Measurements from ENCODE around the gene LGR5.
"Not testable (repeated sequence)": the region's sequence is repeated elsewhere in the genome, so short reads cannot be mapped to it uniquely, and the experiment has no call there.

The LGR5 gene

DNA sequence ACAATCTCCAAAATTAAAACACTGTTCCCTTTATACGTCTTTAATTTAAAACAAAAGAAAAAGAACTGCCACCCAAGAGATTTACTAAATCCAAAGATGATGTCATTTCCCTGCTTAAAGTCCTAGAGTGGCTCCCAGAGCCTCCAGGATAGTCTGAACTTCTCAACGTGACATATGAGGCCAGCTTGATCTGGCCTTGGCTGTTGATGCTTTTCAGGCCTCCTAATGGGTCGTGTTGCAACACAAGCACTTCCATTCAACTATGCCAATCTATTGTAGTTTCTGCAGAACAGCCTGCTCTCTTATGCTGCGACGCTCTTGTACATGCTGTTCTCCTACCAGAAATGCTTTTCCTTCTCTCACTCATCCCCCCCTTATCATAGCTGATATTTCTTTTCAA is 35.7 kb downstream of the LGR5 start:
- no peak for DNase-seq (ENCODE audit: low read depth in 2 of 2)

DNA sequence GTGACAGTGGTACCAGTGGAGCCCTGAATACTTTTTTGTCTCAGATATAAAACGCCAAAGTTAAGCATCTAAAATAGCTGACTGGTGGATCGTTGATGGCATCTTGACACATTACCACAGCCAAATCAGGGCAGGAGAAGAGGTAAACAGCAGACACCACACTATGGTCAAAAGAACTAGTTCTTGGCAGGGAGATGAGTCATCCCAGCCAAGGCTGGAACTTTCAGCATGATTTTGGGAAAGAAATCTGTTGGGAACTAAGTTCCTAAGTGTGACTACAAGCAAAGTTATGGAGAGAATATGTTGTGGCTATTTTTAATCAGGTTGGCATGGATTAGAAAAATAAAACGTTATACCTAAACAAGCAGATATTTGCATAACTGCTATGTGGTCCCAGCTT is 36.9 kb downstream of the LGR5 start:
- DNase-seq (ENCODE audit: low read depth in 2 of 2): no peak

DNA sequence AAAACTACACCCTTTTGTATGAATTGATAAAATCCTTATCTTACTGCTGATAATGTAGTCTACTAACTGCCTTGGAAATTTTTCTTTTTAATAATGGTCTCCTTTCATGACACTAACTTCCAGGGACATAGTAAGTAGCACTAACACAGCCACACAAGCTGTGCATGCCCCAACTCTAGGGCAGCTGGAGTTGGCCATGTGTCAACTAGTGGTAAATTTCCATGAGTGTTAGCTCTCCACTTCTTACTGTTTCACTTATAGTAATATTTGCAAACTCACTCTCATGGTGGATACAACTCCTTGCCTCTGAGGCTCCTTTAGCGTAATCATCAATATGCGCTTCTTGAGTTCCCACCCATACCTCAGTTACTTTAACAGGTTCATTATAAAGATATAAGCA is 38.0 kb downstream of the LGR5 start:
- no peak for DNase-seq (ENCODE audit: low read depth in 2 of 2)

DNA sequence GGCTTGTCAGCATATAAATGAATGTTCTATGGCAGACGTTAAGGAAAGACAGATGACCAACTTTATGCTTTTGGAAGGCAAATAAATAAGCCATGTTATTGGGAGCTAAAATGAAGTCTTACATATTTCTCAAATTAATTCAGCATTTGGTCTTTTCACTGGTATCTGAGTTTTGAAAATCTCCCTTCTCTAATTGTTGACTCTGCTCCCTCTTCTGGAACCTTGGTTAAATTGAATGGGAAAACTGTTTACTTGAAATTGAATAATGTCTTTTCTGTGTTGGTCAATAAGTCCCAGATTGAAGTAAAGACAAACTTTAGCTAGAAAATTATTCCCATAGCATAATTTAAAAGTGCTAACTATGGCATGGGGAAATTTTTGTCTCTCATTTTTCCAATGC is 38.7 kb downstream of the LGR5 start:
- DNase-seq (ENCODE audit: low read depth in 2 of 2): no peak

DNA sequence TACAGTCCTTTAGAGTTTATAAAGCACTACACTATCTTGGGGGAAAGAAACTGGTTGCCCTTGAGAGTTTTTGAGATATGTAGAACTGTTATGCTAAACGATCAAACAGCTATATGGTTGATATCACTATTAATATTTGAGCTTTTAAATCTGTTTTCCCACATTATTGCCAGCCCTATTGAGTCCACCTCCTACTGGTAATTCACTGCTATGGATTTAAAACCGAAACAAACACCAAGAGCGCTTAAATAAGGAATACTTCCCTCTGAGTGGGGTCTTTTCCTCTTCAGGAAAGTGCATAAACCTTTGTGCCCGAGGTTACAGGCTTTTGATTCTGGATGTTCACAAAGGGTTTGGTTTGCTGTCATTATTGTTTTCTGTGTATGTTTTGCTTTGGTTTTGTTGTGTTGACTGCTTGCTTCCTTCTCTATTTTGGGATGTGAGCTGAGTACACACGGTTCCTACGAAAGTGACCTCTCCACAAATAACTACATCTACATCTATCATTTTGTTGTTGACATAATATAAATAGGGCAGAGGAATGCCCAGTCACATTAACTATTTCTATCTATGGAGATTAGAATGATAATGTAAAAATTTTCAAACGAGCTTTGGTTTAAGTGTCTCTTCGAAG is 44.8 kb downstream of the LGR5 start:
- no peak for DNase-seq (ENCODE audit: low read depth in 2 of 2)

DNA sequence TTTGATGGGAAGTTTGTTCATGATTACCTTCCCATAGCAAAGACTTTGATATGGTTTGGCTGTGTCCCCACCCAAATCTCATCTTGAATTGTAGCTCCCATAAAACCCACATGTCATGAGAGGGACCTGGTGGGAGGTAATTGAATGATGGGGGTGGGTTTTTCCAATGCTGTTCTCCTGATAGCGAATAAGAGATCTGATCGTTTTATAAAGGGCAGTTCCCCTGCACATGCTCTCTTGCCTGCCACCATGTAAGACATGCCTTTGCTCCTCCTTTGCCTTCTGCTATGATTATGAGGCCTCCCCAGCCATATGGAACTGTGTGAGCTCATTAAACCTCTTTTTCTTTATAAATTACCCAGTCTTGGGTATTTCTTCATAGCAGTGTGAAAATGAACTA is 51.2 kb downstream of the LGR5 start:
- DNase-seq (ENCODE audit: low read depth in 2 of 2): not testable (repeated sequence)

DNA sequence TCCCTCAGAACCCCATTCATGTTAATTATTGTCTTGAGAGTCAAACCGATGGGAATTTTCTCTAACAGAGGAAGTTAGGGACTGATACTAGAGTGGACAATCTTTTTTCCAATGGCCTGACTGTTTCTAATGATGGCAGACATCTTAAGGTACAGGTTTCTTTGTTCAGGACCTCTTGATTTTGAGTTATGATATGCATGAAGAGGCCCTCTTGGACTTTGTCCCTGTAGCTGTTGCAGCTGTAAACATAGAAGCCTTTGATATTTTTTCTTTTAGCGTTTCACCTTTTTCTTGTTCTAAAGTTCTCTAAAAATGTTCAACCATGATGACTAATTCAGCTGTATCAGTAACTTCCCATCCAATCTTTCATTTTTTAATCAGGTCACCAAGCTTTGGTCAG is 53.0 kb downstream of the LGR5 start:
- no peak for DNase-seq (ENCODE audit: low read depth in 2 of 2)

DNA sequence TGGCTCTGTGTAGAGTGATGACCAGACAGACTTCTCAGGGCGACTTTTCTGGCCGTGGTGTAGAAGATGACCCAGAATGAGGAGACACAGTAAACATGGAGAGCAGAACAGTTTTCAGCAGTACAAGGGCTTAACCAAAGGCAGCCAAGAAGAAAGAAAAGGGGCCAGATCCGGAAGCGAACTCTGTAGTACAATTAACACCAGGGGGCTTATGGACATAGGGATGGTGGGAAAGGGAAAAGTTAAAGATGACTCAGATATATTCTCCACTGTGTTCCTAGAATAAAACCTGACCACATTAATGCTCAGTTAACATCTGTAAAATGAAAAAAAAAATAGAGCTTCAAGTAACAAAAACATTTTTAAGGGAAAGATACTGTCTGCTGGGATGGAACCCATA is 60.2 kb downstream of the LGR5 start:
- DNase-seq (ENCODE audit: low read depth in 2 of 2): no peak

DNA sequence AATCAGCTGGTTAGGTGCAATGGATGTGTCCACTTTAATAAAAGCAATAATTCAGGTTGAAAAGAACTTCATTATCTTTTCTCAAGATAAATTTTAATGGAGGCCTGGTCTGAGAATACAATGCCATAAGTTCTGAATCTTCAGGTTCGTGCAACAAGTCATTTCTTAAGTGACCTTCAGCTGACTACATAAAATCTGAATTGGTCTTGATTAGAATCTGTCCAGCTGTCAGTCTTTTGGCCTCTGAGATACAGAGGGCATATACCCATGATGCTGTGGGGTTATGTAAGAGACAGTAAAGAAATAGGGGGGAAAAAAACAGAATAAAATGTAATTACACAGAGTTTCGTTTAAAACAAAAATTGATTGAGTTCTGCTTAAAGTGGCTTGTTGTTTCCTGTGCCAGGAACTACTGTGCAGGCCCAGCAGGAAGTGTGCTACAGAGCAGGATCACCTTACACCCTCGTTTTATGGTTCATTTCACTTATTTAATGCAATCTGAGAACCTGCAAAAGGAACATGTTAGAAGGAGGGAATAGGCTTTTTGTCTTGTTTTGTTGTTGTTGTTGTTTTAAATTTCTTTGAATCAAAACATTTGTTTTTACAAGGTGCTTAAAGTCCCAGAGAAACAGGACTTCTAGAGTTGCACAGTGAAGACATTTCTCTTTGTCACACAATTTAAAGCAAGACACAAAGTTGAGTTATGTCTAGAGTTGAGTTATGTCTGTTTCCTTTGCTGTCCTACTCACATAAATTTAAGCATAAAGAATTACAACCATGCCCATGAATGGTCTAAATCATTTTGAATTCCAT is 64.2 kb downstream of the LGR5 start:
- no peak for DNase-seq (ENCODE audit: low read depth in 2 of 2)

DNA sequence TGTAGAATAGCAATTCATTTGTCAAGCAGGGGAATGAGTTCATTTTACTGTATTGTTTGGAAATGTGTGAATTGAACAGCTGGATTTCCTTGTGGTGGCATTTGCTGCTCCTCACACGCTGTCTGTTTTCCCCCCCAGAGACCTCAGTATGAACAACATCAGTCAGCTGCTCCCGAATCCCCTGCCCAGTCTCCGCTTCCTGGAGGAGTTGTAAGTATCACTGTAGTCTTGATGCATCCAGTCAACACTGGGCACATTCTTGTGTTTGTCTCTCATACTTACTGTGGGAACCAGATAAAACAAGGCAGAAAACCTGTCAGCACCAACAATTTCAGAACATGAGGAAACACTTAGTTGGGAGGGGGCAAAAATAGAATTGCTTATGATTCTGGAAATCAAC is 64.9 kb downstream of the LGR5 start:
- no peak for DNase-seq (ENCODE audit: low read depth in 2 of 2)

DNA sequence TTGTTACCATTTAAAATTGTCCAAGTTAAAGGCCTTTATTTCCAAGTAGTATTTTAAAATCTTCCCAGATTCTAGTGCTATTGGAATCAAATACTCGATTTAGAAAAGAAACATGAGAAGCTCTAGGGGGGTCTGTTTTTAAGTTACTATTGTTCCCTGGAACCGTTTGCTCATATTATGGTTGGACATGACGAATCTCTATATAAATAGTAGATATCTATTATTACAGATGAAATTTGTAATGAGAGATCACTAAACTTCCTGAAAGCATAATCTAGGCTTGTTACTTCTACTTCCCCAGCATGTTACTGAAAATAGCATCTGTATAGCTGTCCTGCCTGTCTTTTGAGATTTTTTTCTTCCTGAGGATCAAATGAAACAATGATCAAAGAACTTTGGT is 70.1 kb downstream of the LGR5 start:
- no peak for DNase-seq (ENCODE audit: low read depth in 2 of 2)

DNA sequence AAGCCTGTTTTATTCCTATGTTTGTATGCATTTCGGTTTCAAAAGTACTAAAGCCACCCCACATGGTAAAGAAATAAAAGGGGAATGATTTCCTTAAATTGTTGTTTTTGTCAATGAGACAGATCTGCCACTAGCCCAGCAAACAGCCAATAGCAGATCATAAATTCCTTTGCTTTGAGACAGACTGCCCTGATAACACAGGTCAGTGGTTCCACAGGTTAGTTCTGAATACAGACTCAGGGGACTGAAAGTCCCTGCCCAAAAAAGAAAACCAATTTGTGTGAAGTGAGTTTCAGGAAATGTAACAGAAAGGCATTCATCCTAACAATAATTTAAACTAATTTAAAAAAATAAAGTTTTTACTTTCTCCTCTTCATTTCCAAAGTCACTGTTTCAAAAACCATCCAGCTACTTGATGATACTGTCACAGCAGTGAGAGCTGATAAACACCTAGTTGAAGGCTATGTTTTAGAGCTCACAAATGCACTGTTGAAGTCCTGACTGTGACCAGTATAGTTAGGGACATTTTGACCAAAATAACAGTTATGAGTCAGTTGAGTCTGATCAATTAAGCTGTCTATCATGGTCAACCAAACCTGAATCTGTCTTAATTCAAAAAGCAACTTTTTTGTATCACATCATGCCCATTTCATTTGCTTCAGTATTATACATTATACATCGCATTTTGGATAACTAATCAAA is 77.7 kb downstream of the LGR5 start:
- no peak for DNase-seq (ENCODE audit: low read depth in 2 of 2)

DNA sequence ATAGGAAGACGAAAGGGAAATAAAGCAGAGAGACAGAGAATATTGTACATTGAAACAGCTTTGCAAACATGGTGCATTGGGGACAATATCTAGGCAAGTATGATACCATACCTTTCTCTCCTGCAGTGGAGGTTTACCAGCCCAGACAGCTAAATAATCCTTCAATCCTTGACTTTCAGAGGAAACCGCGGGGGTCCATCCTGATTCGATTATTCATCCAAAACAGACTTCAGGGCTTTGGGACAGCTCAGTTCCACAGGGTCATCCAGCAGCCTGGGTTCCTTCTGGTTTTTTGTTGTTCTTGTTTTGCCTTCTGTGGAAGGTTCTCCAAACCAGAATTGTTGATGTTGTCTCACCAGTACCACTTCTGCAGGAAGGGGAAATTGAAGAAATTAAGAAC is 81.5 kb downstream of the LGR5 start:
- DNase-seq (ENCODE audit: low read depth in 2 of 2): no peak

DNA sequence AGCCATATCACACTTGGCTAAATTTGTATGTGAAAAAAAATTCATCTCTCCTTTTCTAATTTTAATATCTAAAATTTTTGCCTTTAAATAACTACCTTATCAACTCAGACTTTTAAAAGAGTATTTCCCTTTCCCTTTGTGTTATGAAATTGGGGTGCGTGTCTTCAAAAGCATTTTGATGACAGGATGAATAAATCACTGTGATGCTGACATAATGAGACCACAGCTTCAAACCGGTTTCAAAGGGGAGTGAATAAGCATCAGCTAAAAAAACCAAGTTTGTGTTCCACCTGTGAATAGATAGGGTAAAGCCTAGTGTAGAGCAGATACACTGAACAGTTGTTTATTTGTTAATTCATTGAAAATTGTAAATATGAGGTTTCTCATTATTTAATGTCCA is 85.0 kb downstream of the LGR5 start:
- DNase-seq (ENCODE audit: low read depth in 2 of 2): no peak

DNA sequence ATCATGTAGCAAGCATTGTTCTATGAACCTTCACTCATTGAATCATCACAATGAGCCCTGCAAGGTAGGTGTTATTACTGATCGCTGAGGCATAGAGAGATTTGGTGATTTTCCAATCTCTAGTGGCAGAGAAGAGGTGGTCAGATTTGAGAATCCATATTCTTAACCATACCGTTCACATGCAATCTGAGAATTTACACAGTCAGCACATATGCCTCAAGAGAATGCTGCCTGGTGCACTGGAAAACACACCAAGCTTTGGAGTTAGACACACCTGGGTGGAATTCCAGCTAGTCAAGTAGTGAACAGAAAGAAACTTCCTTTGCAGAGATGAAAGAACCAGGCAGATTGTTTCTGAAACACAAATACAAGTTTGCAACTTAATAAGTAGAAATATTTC is 94.1 kb downstream of the LGR5 start:
- no peak for DNase-seq (ENCODE audit: low read depth in 2 of 2)

DNA sequence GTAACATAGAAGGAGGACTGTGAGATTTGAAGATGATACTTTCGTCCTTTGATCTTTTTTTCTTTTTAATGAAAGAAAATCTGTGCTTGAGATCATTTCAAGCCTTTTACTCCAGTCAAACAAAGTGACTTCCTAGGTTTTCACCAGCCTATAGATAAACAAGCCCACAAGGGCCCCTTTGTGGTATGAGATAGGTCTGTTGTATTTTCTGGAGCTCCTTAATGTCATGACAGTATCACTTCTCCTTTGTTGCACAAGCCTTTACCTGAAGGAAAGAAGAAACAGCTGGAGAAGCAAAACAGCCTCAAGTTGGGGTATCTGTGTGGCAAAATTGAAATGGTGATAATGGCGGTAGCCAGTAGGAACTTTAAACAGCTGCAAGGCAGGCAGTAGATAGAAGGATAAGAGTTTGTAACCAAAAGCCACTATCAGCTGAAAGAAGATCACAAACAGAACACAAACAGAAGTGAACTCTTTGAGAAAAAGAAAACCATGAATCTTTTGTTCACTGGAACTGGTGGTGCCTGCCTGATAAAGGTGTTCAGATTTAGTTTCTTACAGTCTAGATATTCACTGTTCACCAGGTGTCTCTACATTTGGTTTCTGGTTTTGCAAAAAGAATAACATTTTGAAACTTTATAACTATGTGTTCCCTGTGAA is 96.8 kb downstream of the LGR5 start:
- no peak for DNase-seq (ENCODE audit: low read depth in 2 of 2)

DNA sequence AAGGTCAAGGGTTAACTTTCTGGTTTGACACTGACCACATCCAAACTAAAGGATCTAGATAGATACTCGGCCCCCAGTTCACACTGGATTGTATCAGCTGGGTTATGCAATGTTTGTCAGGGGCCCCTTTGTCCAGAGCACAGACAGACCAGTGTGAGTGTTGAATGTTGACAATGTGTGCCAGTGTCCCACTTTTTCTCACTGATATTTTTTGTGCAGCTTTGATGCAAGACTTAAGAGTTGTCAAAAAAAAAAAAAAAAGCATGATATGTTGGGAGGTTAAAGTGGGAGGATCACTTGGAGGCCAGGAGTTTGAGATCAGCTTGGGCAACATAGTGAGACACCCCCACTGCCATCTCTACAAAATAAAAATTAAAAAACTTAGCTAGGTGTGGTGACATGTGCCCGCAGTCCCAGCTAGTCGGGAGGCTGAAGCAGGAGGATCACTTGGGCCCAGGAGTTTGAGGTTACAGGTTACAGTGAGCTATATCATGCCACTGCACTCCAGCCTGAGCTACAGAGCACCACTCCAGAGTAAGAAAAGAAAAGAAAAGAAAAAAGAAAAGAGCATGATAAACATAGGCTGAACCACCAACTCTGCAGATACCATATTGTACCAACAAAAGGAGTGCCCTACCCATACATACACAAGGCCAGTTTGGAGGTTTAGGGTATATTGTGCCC is 97.5 kb downstream of the LGR5 start:
- DNase-seq (ENCODE audit: low read depth in 2 of 2): no peak

DNA sequence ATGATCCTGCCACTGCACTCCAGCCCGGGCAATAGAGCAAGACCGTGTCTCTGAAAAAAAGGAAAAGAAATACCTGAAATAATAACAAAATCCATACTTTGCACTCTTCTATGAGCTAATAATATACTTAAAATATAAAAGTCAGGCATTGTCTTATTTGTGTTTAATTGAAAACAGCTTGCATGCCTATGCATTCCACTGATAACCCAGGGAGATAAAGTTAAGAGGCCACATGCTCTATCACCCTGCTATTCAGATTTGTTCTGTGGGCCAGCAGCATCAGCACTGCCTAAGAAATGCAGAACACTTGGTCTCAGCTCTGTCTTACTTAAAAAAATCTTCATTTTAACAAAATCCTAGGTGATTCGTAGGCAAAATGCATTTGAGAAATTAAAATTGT is 99.2 kb downstream of the LGR5 start:
- no peak for DNase-seq (ENCODE audit: low read depth in 2 of 2)

DNA sequence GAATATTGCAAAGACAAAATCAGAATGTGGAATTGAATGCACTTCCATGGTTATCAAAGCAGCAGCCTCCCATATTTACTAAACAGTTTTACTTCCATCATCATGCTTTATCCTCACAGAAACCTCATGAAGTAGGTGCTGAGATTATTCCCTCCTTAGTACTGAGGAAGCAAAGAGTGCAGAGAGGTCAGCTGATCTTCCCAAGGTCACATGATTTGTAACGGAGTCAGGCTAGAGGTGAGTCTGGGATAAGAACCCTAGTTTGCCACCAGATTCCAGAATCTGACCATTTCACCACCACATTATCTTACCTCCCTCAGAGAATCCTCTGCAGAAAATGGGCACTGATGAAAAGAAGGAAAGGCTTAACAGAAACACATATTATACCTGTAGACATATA is 102.0 kb downstream of the LGR5 start:
- no peak for DNase-seq (ENCODE audit: low read depth in 2 of 2)

DNA sequence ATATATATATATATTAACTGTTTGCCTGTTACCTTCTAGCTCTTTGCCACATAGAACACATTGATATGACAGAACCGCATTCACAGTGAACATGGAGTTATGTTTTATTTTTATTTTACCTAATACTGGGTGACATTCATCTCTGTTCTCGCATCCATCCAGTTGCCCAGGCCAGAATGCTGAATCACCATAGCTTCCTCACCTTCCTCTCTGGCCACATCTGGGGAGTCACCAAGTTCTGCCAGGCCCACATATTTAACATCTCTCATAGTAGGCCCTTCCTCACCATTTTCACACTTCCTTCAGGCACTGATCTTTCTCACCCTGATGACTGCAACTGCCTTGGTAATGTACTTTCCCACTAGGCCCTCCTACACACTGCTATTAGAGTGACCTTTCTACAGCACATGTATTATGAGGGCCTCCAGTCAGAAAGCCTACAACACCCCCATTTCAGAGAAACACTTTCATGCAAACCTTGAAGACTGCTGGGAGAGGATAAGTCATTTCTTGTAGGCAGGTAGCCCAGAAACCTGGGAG is 106.8 kb downstream of the LGR5 start:
- DNase-seq (ENCODE audit: low read depth in 2 of 2): no peak

DNA sequence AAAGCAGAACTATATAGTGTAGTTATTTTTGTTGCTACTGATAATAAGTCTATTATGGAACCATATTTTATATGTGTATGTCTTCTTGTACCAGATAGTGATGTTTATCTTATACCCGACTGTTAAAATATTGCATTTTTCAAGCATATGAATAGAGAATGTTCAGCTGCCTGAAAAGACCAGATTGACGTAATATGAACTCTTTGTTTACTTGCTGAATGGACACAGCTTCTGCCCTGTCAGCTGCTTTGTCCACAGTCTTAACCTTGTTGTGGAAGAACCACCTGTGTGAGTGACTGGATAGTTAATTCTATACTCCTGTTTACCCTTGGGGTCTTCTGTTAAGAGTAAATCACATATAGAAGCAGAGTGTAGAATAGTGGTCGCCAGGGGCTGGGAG is 109.3 kb downstream of the LGR5 start:
- DNase-seq (ENCODE audit: low read depth in 2 of 2): no peak

DNA sequence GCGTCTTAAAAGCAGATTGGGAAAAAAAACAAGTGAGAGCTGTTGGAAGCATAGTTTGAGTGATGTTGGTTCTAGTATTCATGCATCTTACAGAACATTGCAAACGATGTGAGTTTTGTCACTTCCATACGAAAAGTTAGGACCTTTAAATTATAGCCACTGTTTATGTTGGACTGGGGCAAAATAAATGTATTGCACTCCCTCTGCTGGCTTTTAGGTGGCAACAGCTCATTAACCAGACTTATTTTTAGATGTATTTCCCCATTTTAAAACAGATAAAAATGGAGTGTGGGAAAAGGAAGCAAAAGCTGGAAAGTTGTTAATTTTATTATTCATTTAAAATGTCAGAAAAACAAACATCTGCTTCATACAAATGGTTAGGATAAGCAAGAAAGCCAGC is 111.9 kb downstream of the LGR5 start:
- no peak for DNase-seq (ENCODE audit: low read depth in 2 of 2)

Measured in stimulated activated CD4-positive, alpha-beta T cell treated with anti-CD3 and anti-CD28 coated beads, Interleukin-15, amount 100 ng/mL, for 48 hours (primary cell).